ENCODE data around the gene ANKRD35.
"Not testable (repeated sequence)": the region's sequence is repeated elsewhere in the genome, so short reads cannot be mapped to it uniquely, and the experiment has no call there.

ANKRD35 gene

DNA sequence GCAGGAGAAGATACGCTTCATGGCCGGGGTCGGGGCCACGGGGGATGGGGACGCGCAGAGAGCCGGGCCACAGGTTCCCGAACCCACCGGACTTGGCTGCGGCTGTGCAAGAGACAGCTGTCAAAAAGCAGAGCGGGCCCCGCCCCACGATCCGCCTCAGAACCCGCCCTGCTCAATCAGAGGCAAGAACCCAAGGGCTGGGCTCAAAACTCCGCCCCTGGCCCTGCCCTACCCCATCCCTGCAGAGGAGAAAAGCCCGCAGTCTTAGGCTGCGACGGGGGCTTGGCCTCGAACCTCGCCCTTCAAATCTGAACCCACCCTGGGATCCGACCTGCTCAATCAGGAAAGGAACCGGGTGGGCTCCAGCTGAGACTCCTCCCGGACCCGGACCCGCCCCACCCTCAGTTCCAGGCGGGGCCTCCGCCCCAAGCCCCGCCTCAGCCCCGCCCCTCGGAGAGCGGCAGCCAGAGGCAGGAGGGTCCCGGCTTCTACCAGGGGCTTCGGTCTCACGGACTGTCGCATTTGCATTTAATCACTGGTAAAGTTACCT, at the start of gene ANKRD35:
TSS of gene ANKRD35 (minus strand) at position 129 of the 550 bp plus-strand sequence. CDS start at position 21, 108 bp downstream.
- peak; percentile 75 for DNase-seq

DNA sequence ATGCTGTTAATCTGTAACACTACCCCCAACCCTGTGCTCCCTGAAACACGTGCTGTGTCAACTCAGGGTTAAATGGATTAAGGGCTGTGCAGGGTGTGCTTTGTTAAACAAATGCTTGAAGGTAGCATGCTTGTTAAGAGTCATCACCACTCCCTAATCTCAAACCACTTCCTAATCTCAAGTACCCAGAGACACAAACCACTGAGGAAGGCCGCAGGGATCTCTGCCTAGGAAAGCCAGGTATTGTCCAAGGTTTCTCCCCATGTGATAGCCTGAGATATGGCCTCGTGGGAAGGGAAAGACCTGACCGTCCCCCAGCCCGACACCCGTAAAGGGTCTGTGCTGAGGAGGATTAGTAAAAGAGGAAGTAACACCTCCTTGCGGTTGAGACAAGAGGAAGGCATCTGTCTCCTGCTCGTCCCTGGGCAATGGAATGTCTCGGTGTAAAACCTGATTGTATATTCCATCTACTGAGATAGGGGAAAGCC, 46.9 kb upstream of the ANKRD35 start:
- DNase-seq: peak; percentile 64

DNA sequence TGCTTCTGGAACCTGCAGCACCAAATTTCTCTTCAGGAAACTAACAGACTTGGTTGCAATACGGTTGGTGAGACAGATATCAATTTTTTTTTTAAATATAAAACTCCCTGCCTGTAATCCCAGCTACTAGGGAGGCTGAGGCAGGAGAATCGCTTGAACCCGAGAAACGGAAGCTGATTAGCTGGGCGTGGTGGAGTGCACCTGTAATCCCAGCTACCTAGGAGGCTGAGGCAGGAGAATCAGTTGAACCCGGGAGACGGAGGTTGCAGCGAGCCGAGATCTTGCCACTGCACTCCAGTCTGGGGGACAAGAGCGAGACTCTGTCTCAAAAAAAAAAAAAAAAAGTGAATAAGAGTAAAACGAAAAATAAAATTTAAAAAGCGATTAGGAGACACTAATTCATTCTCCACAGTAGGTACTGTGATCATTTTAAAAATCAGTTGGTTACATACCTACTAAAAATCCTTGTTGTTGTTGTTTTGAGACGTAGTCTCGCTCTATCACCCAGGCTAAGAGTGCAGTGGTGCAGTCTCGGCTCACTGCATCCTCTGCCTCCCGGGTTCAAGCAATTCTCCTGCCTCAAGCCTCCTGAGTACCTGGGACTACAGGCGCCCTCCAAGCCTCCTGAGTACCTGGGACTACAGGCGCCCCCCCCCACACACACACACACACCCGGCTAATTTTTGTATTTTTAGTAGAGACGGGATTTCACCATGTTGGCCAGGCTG, 42.4 kb upstream of the ANKRD35 start:
- no peak for DNase-seq

GRCh38 chr1:145927063-145927886, 41.6 kb upstream of the ANKRD35 start, which contains the start of gene RBM8A:
Gene RBM8A, minus strand, starts transcription at chr1:145927484. Its CDS starts 58 bp downstream, at chr1:145927426.
- DNase-seq: peak; percentile 98

DNA sequence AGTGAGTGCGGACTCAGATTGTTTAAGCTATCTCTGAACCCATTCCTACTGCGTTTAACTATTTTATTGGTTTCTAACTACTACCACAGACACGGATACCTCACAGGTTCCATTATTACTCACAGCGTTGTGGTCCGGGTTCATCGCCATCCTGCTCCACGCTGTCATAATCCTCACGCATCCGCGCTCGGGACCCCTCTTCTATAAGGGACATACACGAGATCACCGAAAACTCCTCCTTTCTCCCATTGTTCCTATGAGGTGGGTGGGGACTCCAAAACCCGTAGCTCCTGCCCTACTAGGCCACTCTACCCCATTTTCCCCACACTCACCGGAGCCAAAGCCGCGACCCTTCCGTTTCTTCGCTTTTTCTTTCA, 41.0 kb upstream of the ANKRD35 start:
- DNase-seq: peak; percentile 64

GRCh38 chr1:145922266-145922665, 36.6 kb upstream of the ANKRD35 start:
- DNase-seq: no peak

DNA sequence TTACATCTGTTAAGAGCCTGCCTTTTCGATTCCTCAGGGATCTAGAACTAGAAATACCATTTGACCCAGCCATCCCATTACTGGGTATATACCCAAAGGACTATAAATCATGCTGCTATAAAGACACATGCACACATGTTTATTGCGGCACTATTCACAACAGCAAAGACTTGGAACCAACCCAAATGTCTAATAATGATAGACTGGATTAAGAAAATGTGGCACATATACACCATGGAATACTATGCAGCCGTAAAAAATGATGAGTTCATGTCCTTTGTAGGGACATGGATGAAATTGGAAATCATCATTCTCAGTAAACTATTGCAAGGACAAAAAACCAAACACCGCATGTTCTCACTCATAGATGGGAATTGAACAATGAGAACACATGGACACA, 34.6 kb upstream of the ANKRD35 start:
- not testable (repeated sequence) for DNase-seq

- no peak for DNase-seq
These were observed 33.6 kb upstream of the ANKRD35 start for GRCh38 chr1:145918992-145919939.

- peak; percentile 91 for DNase-seq
These were observed 32.7 kb upstream of the ANKRD35 start, which contains the start of gene PEX11B for GRCh38 chr1:145918144-145918991. Gene PEX11B, minus strand, starts transcription at chr1:145918717. Its CDS starts 29 bp downstream, at chr1:145918688.

DNA sequence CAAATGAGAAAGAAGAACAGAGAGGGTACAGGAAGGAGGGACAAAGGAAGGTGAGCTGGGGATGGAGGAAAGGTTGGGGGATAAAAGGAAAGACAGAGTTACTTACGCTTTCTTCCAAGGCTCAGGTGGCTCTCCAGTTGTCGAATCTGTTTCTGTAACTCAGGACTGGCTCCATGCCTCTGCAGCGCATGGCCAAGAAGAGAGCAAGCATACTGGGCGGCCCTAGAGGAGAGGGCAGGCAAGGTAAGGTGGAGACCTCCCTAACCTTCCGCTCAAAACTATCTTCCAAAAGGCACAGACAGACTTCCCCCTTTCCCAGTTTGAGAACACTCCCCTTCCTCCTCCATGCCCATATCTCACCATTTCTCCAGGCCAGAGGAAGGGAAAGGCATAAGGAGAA, 31.9 kb upstream of the ANKRD35 start:
- DNase-seq: no peak

DNA sequence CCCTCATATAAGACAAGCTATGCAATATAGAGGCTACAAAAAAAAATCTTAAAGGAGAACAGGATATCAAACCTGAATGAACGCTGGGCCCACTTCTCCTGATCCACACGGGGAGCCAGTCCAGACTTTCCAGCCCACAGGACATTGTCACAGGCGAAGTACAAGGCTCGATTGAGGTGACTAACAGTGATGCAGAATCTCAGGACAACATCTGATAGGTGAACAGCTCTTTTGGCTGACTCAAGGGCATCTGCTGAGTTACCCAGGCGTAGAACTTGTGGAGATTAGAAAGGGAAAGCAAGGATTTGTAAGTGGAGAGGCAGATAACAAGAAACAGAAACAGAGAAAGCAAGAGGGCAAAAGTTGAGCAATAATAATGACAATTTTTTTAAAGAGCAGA, 31.1 kb upstream of the ANKRD35 start:
- no peak for DNase-seq

- no peak for DNase-seq
These were observed 26.5 kb upstream of the ANKRD35 start for GRCh38 chr1:145912128-145912641.

DNA sequence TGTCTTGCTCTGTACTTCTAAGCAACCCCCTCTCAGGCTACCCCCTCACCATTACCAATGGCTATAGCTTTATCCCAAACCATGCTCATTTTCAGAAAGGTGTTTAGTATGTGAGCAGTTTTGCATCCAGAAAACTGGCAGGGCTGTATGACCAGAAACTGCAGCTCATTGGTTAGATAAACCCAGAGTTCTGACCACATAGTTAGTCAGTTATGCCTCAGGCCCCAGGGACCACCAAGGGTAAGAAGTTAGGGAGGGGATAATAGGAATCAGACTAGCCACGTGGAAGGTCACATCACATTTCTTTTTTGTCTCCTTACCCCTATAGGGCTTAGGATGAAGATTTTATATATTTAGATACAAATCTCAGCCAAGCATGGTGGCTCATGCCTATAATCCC, 23.0 kb upstream of the ANKRD35 start:
- no peak for DNase-seq

GRCh38 chr1:145906954-145907753, 21.5 kb upstream of the ANKRD35 start:
- DNase-seq: no peak

DNA sequence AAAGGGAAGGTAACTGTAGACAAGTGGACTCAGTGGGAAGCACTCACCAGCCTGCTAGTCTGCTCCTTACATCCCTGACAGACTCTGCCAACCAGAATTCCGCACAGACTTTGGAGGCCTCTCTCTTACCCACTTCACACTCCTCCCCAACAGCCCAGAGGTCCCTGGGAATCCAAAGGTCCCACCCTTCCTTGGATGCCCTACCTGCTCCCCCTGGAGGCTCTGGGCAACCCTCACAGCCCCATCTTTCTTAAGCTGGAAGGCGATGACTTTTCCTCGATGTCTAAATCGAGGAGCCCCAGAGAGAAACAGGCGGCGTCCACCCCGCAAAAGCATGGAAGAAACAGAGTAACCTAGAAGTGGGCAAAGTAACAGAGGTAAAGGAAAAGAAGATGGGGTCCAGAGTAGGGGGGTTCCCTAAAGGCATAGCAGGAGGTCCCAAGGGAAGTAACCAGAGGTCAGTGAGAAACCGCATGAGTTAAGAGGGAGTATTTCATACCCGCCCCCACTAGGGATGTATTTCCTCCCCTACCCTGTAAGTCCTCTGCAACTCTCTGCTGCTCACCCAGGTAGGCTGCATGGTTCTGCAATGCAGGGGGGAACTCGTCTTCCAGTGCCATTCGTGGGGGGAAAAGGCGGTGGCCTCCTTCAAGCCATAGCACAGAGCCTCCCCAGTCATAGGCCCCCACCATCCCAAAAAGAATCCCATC, 15.8 kb upstream of the ANKRD35 start:
- no peak for DNase-seq

- no peak for DNase-seq
These were observed 13.1 kb upstream of the ANKRD35 start for GRCh38 chr1:145898756-145899155.

DNA sequence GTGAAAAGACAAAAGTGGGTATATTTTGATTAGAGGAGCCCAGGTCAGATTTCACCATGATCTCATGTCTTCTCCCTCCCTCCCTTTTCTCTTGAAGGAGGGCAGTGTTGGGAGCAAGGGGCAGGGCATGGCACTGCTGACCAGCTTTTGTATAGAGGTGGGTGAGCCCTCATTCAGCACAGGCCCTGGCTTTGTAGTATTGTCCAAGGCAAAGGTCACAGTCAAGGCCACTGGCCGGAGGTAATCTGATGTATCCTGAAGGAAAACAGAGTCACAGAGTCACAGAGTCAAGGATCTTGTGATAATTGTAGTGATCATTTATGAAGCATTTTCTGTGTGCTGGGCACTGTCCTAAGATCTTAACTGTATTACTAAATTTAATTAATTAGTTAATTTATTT, 12.3 kb upstream of the ANKRD35 start:
- no peak for DNase-seq

- no peak for DNase-seq
These were observed 9.8 kb upstream of the ANKRD35 start for GRCh38 chr1:145895471-145895870.

GRCh38 chr1:145893306-145894055, 7.8 kb upstream of the ANKRD35 start:
- no peak for DNase-seq
